Muscle of leg (tissue), 11 donors: Measurements from ENCODE around the gene PAAF1. TPM values are rescaled to one million over a fixed set of nuclear protein-coding genes. Genes with fewer than 3 reads are reported as not detected.

Experiments used
- DNase-seq: peaks from one replicate; pipeline ENCODE4 v3.0.0; 2013
- H3K27ac ChIP-seq: one replicate; pipeline ENCODE4 v1.5.1; 2013; ENCODE audit warnings: mild to moderate bottlenecking, low read length, control low read depth
- H3K27me3 ChIP-seq: one replicate; pipeline ENCODE4 v1.6.1; 2013; ENCODE audit warnings: low read length; ENCODE audit not compliant: control insufficient read depth, insufficient read depth
- H3K36me3 ChIP-seq: one replicate; pipeline ENCODE4 v1.6.1; 2013; ENCODE audit warnings: low read length; ENCODE audit not compliant: control insufficient read depth, insufficient read depth
- H3K4me1 ChIP-seq: one replicate; pipeline ENCODE4 v1.6.1; 2013; ENCODE audit warnings: low read length; ENCODE audit not compliant: control insufficient read depth, insufficient read depth
- H3K4me3 ChIP-seq: one replicate; pipeline ENCODE4 v1.5.1; 2013; ENCODE audit warnings: low read length, control low read depth
- H3K9me3 ChIP-seq: replicated peaks from 2 replicates; pipeline ENCODE4 v1.6.1; 2013; ENCODE audit warnings: low read depth, low read length; ENCODE audit not compliant: control insufficient read depth
- WGBS: methylation state at CpG from one replicate; pipeline ENCODE4 v1.1.5; 2013; ENCODE audit warnings: missing lambda C conversion rate; ENCODE audit not compliant: insufficient coverage; 5-methylcytosine and 5-hydroxymethylcytosine counted together
- polyA plus RNA-seq, 8 donors: library from polyadenylated mRNA; unstranded; fragments of 120-200 nt; gene quantifications; one replicate each; pipeline versions ENCODE4 v1.2.1 to v1.2.3, GENCODE V29; 2013; ENCODE audit warnings: inconsistent platforms in 1 of 8, low replicate concordance in 1 of 8; ENCODE audit not compliant: insufficient read length in 8 of 8, insufficient read depth in 1 of 8
- total RNA-seq: library from RNA; stranded (reverse); fragments of 120-200 nt; gene quantifications from one replicate; pipeline ENCODE4 v1.2.4, GENCODE V29; 2013

PAAF1 gene
- total and polyA plus RNA-seq, 9 donors, result 21.5 to 53.4 (median 32.4) TPM

- H3K4me1 ChIP-seq, result no peaks in the 10 kb centered on the region
- no peaks in the 10 kb centered on the region for H3K27me3 ChIP-seq
- 97% methylated on average over 6 of the region's 9 CpGs for WGBS
- peak; percentile 43 for DNase-seq
- no peak overlapping the region for H3K4me3 ChIP-seq
- no peak overlapping the region for H3K27ac ChIP-seq
- no peaks in the 10 kb centered on the region for H3K36me3 ChIP-seq
- H3K9me3 ChIP-seq, result peaks cover 5% of the 10 kb centered on the region
Measured at GRCh38 chr11:73940801-73941570, 64.2 kb downstream of the PAAF1 start.

GRCh38 chr11:73942010-73942409, 65.2 kb downstream of the PAAF1 start:
- H3K36me3 ChIP-seq, result no peaks in the 10 kb centered on the region
- H3K4me3 ChIP-seq, result no peak overlapping the region
- H3K27me3 ChIP-seq, result no peaks in the 10 kb centered on the region
- H3K4me1 ChIP-seq, result no peaks in the 10 kb centered on the region
- peaks cover 7% of the 10 kb centered on the region for H3K9me3 ChIP-seq
- no peak overlapping the region for H3K27ac ChIP-seq
- no CpG with 5 or more reads among the region's 1 CpG for WGBS
- DNase-seq, result peak; percentile 31

GRCh38 chr11:73944085-73944484, 67.3 kb downstream of the PAAF1 start:
- Histone ChIP-seq H3K27me3 (no peaks in the 10 kb centered on the region), H3K9me3 (peaks cover 2% of the 10 kb centered on the region), H3K4me3 (no peak overlapping the region), H3K4me1 (no peaks in the 10 kb centered on the region), H3K36me3 (no peaks in the 10 kb centered on the region), H3K27ac (no peak overlapping the region)
- DNase-seq, result no peak
- 13% methylated on average over 1 of the region's 6 CpGs for WGBS

DNA sequence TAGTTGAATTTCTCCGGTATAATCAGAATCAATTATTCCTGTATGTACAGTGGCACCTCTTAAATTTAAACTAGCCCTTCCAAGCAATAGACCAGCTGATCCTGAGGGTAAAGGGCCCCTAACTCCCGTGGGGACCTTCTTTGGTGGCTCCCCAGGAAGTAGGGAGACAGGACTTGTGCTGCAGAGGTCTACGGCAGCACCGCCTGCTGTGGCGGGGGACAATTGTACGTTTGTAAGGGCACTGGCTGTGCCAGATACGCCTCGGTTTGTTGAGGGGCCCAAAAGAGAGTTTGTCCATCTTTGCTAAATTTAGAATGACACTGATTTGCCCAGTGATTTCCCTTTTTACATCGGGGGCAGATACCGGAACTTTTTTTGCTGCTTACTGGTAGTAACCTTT, 68.1 kb downstream of the PAAF1 start:
- Histone ChIP-seq H3K9me3 (peaks cover 2% of the 10 kb centered on the region), H3K4me1 (no peaks in the 10 kb centered on the region), H3K36me3 (no peaks in the 10 kb centered on the region), H3K27ac (no peak overlapping the region), H3K27me3 (no peaks in the 10 kb centered on the region), H3K4me3 (no peak overlapping the region)
- DNase-seq, result no peak
- WGBS, result 75% methylated on average over 9 of the region's 10 CpGs

- H3K27ac ChIP-seq, result no peak overlapping the region
- 60% methylated on average over 1 of the region's 4 CpGs for WGBS
- H3K27me3 ChIP-seq, result no peaks in the 10 kb centered on the region
Measured at GRCh38 chr11:73945396-73945795, 68.6 kb downstream of the PAAF1 start.

GRCh38 chr11:73946798-73947458, 70.1 kb downstream of the PAAF1 start:
- 83% methylated on average over 8 of the region's 13 CpGs for WGBS
- no peak overlapping the region for H3K27ac ChIP-seq

More at GRCh38 chr11:73945396-73945795, 68.6 kb downstream of the PAAF1 start:
- Histone ChIP-seq H3K4me3 (no peak overlapping the region), H3K4me1 (no peaks in the 10 kb centered on the region), H3K9me3 (peaks cover 2% of the 10 kb centered on the region), H3K36me3 (no peaks in the 10 kb centered on the region)
- no peak for DNase-seq

GRCh38 chr11:73949246-73949645, 72.4 kb downstream of the PAAF1 start:
- WGBS, result 87% methylated on average over 4 of the region's 4 CpGs
- no peak overlapping the region for H3K4me3 ChIP-seq
- no peak for DNase-seq
- peaks cover 2% of the 10 kb centered on the region for H3K9me3 ChIP-seq
- no peaks in the 10 kb centered on the region for H3K4me1 ChIP-seq
- H3K27ac ChIP-seq, result no peak overlapping the region
- H3K36me3 ChIP-seq, result no peaks in the 10 kb centered on the region
- H3K27me3 ChIP-seq, result no peaks in the 10 kb centered on the region

More at GRCh38 chr11:73946798-73947458, 70.1 kb downstream of the PAAF1 start:
- Histone ChIP-seq H3K4me3 (no peak overlapping the region), H3K27me3 (no peaks in the 10 kb centered on the region), H3K9me3 (peaks cover 2% of the 10 kb centered on the region), H3K4me1 (no peaks in the 10 kb centered on the region), H3K36me3 (no peaks in the 10 kb centered on the region)
- no peak for DNase-seq

GRCh38 chr11:73949912-73950311, 73.1 kb downstream of the PAAF1 start:
- H3K4me3 ChIP-seq, result no peak overlapping the region
- H3K4me1 ChIP-seq, result no peaks in the 10 kb centered on the region
- DNase-seq, result no peak
- no peak overlapping the region for H3K27ac ChIP-seq
- H3K9me3 ChIP-seq, result peaks cover 2% of the 10 kb centered on the region
- H3K27me3 ChIP-seq, result no peaks in the 10 kb centered on the region
- no peaks in the 10 kb centered on the region for H3K36me3 ChIP-seq
- 100% methylated on average over 1 of the region's 5 CpGs for whole genome bisulfite sequencing

GRCh38 chr11:73950869-73951710, 74.3 kb downstream of the PAAF1 start, which contains the start of gene DNAJB13:
DNAJB13 (plus strand) TSS chr11:73951026; CDS start chr11:73951070, 44 bp downstream.
- Histone ChIP-seq H3K36me3 (no peaks in the 10 kb centered on the region), H3K4me1 (no peaks in the 10 kb centered on the region), H3K9me3 (peaks cover 2% of the 10 kb centered on the region), H3K27ac (no peak within 1 kb of the TSS), H3K4me3 (no peak within 1 kb of the TSS), H3K27me3 (no peaks in the 10 kb centered on the region)
- WGBS, result 60% methylated on average over 8 of the region's 12 CpGs
- no peak for DNase-seq

GRCh38 chr11:73951797-73952196, 75.0 kb downstream of the PAAF1 start:
- H3K27ac ChIP-seq, result no peak overlapping the region
- H3K27me3 ChIP-seq, result peaks cover under 1% of the 10 kb centered on the region
- H3K4me1 ChIP-seq, result no peaks in the 10 kb centered on the region
- H3K4me3 ChIP-seq, result no peak overlapping the region
- no CpG with 5 or more reads among the region's 7 CpGs for WGBS
- DNase-seq, result no peak
- H3K36me3 ChIP-seq, result no peaks in the 10 kb centered on the region
- peaks cover under 1% of the 10 kb centered on the region for H3K9me3 ChIP-seq
